ENCODE data around the gene TEAD1. TPM values are rescaled to one million over a fixed set of nuclear protein-coding genes. Genes with fewer than 3 reads are reported as not detected.

TEAD1 gene
- total RNA-seq, 6 experiments from 2014 or later, result 28.3 to 41.5 (median 32.2) TPM

DNA sequence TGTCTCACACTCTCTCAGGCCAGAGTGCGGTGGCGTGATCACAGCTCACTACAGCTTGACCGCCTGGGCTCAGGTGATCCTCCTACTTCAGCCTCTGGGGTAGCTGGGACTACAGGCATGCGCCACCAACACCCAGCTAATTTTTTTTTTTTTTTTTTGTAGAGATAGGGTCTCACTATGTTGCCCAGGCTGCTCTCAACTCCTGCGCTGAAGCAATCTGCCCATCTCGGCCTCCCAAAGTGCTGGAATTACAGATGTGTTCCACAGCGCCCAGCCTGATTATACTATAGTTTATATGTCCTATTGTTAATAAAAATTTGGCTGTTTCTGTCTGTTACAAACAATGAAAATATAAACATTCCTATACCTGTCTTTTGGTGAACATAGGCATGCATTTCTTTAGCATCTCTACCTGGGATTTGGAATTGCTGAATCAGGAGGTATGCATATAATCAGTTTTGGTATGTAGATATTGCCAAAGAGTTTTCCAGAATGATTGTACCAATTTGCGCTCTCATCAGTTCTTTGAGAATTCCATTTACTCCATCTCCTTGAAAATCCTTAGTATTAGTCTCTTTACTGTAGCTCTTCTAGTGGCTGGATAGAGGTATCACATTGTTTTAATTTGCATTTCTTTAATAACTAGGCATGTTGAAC is 78.8 kb downstream of the TEAD1 start:
- ATAC-seq, result no peak
- Histone ChIP-seq H3K4me1 (peaks cover 0 to 7% (median 0%) of the 10 kb centered on the region in 4 donors), H3K9me3 (no peaks in the 10 kb centered on the region), H3K27me3 (no peaks in the 10 kb centered on the region), H3K4me3 (no peak overlapping the region), H3K27ac (no peak overlapping the region), H3K36me3 (no peaks in the 10 kb centered on the region)
- TF ChIP-seq POLR2A (IDR thresholded peaks at IDR 0.05), result no peak
- TF ChIP-seq, protein P1, sequence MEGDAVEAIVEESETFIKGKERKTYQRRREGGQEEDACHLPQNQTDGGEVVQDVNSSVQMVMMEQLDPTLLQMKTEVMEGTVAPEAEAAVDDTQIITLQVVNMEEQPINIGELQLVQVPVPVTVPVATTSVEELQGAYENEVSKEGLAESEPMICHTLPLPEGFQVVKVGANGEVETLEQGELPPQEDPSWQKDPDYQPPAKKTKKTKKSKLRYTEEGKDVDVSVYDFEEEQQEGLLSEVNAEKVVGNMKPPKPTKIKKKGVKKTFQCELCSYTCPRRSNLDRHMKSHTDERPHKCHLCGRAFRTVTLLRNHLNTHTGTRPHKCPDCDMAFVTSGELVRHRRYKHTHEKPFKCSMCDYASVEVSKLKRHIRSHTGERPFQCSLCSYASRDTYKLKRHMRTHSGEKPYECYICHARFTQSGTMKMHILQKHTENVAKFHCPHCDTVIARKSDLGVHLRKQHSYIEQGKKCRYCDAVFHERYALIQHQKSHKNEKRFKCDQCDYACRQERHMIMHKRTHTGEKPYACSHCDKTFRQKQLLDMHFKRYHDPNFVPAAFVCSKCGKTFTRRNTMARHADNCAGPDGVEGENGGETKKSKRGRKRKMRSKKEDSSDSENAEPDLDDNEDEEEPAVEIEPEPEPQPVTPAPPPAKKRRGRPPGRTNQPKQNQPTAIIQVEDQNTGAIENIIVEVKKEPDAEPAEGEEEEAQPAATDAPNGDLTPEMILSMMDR (IDR thresholded peaks at IDR 0.05), result no peak
- intact Hi-C loops (cut with DNase I), result no loop called here
- 100% methylated on average over 4 of the region's 8 CpGs for WGBS (ENCODE audit: insufficient coverage, low coverage, low lambda C conversion rate, missing lambda C conversion rate)
- DNase-seq, result no peak

DNA sequence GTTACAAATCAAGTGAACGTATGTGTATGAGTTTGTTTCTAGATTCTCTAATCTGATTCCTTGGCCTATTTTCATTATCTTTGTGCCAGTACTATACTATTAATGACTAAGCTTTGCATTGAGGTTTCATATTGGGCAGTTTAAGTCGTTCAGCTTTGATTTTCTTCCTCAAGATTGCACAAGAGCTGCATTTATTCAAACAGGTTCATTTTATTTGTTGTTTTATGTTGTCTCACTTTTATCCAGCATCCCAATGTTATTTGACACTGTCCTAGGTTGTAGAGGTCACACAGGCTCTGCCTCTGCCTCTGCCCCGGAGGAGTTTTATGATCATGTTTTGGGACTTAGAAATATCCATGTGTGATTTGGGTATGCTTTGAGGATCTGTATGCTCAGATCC is 79.8 kb downstream of the TEAD1 start:
- Histone ChIP-seq H3K36me3 (no peaks in the 10 kb centered on the region), H3K4me1 (peaks cover 0 to 7% (median 0%) of the 10 kb centered on the region in 4 donors)
- ATAC-seq, result peak in 2 of 4 donors; percentile 11 to 50

DNA sequence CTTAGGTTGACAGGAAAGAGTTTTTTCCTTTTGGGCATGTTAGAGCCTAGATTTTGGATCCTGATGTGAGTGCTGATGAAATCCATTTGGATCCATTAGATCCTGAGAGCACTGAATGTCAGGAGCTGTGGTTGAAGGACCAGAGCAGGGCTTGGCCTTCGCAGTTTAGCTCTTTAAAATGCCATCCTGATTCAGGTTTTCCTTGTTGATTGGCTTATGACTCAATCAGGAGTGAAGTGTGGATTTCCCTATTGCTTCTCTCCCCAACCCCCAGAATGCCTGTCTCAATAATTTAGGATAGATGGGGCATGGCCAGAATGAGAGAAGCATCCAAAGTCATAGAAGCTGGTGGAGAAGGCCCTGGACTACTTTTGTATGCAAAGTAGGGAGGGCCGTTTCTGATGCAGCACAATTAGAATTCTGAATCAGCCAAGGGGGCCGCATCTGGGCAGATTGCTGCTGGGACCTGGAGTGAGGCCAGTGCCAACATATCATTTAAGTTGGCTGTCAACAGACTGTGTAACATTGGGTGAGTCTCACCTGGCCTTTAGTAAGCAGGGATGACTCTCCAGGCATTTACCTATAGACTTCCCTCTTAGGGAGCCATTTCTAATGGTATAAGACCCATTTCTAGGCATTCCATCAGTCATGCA is 80.5 kb downstream of the TEAD1 start:
- TF ChIP-seq POLR2A (IDR thresholded peaks at IDR 0.05), result no peak
- TF ChIP-seq, protein P1 (IDR thresholded peaks at IDR 0.05), result no peak
- Histone ChIP-seq H3K4me1 (peaks cover 0 to 7% (median 0%) of the 10 kb centered on the region in 4 donors), H3K36me3 (no peaks in the 10 kb centered on the region), H3K9me3 (no peaks in the 10 kb centered on the region), H3K27me3 (no peaks in the 10 kb centered on the region), H3K4me3 (no peak overlapping the region), H3K27ac (no peak overlapping the region)
- DNase-seq (no peak), ATAC-seq (no peak)
- no CpG with 5 or more reads among the region's 3 CpGs for WGBS (ENCODE audit: insufficient coverage, low coverage, low lambda C conversion rate, missing lambda C conversion rate)
- intact Hi-C loops (cut with DNase I), result no loop called here

More for the DNA sequence above, 79.8 kb downstream of the TEAD1 start:
- no peak for DNase-seq
- Histone ChIP-seq H3K27me3 (no peaks in the 10 kb centered on the region), H3K9me3 (no peaks in the 10 kb centered on the region), H3K27ac (no peak overlapping the region), H3K4me3 (no peak overlapping the region)
- 35% methylated on average over 3 of the region's 3 CpGs for WGBS (ENCODE audit: insufficient coverage, low coverage, low lambda C conversion rate, missing lambda C conversion rate)
- TF ChIP-seq POLR2A (IDR thresholded peaks at IDR 0.05), result no peak
- TF ChIP-seq, protein P1 (IDR thresholded peaks at IDR 0.05), result no peak
- intact Hi-C loops (cut with DNase I), result no loop called here

DNA sequence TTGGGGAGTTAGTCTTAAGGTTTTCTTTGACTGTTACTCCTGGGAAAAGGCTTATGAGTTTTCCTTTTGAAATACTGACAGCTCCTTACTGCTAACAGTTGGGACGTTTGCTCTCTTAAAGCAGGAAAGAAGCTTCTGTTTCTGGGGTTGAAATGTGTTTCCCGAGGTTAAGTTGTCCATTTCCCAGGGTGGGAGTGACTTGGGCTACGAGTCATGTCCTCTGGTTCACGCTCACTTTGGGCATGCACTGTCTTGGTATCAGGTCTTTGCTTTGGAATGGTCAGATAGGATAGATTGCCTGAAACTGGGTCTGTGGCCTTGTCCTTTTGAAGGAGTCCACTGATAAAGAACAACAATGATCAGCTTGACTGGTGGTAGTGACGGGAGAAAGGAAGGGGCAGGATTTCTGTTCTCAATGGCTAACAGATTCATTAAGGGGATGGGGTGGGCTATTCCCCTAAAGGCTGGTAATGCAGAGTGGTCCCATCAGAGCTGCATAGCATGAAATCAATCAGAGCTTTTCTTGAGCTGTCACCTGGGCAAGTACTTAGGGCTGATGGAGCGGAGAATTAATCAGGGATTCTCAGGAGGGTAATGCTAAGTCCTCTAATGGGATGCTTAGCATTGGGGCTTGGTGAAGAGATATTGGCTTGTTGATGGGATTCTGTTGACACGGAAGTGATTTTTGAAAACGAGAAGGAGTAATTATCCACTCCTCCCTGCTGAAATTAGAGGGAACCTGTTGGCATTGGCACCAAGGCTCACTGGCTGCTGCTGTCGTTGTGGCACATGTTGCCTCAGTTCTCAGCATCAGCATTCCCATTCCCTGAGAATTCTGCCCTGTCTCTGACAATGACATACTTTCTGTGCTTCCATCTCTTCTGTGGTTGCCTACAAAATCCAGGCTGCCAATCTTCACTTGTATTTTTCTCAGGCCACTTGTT is 81.6 kb downstream of the TEAD1 start:
- Histone ChIP-seq H3K4me3 (no peak overlapping the region), H3K36me3 (no peaks in the 10 kb centered on the region), H3K27me3 (no peaks in the 10 kb centered on the region), H3K27ac (no peak overlapping the region), H3K4me1 (peaks cover 0 to 7% (median 0%) of the 10 kb centered on the region in 4 donors), H3K9me3 (no peaks in the 10 kb centered on the region)
- TF ChIP-seq POLR2A (IDR thresholded peaks at IDR 0.05), result no peak
- ATAC-seq (no peak), DNase-seq (no peak)
- intact Hi-C loops (cut with DNase I), result no loop called here
- WGBS (ENCODE audit: insufficient coverage, low coverage, low lambda C conversion rate, missing lambda C conversion rate), result 62% methylated on average over 7 of the region's 9 CpGs
